NCI-H2196 (cell line): Measurements from ENCODE around the gene TP53I11.

Experiments used
- DNase-seq: peaks from one replicate; lab custom pipeline; 2025; ENCODE audit not compliant: unreplicated experiment; lab: John Stamatoyannopoulos, UW

TP53I11 gene

GRCh38 chr11:44941259-44942021 is 9.2 kb downstream of the TP53I11 start:
- DNase-seq: no peak

- no peak for DNase-seq
These were observed 9.8 kb downstream of the TP53I11 start for GRCh38 chr11:44940835-44941234.

DNA sequence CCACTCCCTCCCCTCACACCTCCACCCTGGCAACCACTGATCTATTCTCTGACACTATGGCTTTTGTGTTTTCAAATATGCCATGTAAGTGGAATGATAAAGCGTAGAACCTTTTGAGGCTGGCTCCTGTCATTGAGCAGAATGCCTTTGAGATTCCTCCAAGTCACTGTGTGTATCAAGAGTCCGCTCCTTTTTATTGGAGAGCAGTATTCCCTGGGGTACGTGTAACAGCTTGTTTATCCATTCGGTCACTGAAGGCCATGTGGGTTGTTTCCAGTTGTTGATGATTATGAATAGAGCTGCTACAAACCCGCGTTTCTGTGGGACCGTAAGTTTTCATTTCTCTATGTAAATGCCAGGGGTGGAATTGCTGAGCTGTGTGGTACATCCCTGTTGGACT is 10.3 kb downstream of the TP53I11 start:
- no peak for DNase-seq

- no peak for DNase-seq
These were observed 10.8 kb downstream of the TP53I11 start for GRCh38 chr11:44939673-44940395.

- DNase-seq: no peak
These were observed 12.5 kb downstream of the TP53I11 start for GRCh38 chr11:44938066-44938691.

DNA sequence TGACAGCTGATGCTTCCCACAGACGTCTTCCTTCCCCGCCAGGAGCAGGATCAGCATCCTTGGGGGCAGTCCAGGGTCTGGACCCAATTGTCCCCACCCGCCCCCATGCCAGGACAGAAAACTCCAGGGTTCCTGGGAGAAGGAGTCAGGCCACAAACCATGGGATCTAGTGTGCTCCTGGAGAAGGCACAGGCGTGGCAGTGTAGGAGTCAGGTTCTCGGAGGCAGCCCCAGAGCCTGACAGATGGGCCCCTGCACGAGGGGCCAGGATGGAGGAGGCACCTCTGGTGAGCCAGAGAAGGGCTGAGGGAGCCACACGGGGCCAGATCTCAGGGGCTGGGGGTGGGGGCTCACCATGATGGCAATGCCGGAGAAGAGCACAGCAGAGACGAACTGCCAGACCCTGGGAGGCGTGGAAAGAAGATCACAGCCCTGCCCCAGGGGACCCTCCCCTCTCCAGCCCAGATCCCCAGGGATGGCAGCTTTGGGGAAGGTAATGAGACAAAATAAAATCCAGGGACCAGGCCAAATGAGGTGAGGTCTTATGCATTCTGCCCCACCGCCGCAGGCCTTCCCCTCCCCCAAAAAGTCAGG is 13.6 kb downstream of the TP53I11 start:
- DNase-seq: no peak

- peak; percentile 82 for DNase-seq
These were observed 14.2 kb downstream of the TP53I11 start for GRCh38 chr11:44936525-44936924.

- DNase-seq: no peak
These were observed 15.9 kb downstream of the TP53I11 start for GRCh38 chr11:44934735-44935250.

DNA sequence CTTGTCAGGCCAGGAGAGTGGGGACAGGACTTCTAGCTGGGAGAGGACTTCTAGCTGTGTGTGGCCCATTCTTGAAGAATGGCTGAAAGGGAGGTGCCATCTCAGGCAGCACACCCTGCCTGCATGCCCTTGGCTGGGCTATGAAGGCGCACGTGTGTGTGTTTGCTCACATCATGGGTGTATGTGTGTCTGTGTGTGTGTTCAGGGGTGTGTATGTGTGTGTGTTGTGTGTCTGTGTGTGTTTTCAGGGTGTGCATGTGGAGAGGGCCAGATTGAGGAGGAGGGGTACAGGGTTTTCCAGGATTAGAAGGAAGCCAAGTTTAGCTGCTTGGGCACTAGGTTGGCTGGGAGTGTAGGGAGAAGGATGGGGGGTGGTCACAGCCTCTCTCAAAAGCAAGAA is 16.6 kb downstream of the TP53I11 start:
- DNase-seq: no peak

DNA sequence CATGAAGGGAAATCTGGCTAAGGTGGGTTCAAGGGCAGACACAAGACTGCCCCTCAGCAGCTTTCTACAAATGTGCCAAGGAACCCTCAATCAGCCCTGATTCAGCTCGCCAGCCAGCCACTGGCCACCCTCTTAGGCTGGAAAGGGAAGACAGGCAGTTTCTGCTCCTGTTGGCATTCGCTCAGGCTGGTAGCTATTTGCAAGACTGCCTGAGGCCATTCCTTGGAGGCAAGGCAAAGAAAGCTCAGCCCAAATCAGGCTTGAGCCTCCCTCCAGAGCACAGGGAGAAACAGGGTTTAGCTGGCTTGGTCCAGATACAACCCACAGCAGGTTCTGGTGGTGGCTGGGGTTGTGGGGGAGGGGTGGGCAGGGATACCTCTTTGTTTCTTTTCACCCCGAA is 19.2 kb downstream of the TP53I11 start:
- DNase-seq: no peak

DNA sequence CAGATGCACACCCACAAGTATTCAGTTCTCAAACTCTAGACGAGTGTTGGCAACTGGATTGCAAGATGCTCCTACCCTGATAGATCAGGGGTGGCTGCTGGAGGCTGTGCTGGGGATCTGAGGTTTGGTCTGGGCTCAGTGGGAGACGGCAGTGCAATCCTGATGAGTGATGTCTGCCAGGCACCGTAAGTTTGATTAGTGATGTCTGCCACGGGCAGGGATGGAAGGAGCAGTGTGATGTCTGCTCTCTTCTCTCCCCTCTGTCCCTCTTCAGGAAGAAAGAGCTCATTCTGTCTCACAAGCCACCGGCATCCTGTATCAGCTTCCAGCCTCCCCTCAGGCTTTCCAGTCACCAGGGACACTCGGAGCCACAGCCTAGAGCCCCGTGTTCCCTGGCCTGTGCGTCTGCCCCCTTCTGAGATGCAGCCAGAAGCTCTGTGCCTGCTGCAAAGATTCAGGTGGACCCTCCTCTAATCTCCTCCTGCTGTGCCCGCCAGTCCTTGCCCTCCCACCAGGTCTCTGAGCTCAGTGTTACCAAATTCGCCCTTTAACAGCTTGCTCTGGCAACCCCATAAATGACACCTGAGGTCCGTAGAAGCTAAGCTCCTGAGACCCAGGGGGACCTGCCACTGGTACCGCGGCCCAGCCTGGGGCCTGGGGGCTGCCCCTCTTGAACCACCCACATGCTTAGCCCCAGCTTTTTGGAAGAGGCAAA is 19.9 kb downstream of the TP53I11 start:
- DNase-seq: no peak

GRCh38 chr11:44928816-44929215 is 21.9 kb downstream of the TP53I11 start:
- no peak for DNase-seq

DNA sequence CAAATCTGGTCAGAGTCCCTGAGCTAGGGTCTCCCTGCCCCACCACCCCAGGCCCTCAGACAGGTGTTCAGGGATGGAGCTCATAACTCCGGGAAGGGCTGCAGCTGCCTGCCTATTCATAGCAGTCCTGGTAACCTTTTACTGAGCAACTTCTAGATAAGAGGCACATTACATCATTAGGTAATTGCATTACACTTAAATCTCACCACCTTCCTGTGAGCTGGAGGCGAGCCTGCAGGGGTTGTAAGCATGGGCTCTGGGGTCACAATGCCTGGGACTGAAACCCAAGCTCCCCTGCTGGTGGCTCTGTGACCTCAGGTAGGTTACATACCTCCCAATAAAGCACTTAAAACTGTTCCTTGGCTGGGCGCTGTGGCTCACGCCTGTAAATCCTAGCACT is 22.5 kb downstream of the TP53I11 start:
- no peak for DNase-seq

DNA sequence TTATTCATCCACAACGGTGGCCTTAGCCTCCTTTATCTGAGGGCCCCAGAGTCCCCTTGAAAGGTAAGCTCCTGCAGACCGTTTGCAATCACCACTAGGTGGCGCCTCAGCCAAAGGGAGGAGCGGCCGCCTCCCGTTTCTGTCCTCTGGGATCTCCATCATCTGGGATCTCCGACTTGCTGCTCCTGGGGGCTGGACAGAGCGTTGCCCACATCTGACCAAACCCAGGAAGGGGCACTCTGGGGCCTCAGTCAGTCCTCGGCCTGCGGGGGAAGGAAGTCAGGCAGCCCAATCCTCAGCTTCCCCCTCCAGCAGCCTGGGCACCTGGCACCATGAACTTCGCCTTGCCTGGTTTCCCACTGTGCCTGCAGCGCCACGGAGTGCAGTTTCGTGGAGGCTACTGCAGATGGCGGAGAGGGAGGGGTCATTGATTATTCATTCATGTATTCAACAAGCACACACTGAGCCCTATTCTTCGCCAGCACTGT is 23.5 kb downstream of the TP53I11 start:
- DNase-seq: peak; percentile 88

DNA sequence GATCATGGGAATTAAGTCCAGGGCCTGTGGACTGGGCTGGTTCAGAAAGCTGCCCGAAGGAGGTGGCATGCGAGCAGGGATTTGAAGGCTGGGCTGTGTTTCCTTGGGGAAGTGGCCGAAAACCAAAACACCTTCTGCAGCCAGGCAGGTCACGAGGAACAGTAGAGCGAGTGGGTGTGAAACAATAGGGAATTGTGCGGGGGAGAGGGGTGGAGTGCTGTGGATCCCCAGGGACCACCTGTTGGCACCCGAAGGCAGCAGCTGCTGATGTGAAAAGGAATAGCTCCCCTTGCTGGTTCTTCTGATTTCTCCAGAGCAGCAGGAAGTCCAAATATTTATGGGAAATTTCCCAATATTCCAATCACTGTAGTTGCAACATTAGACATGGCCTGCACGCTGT is 24.6 kb downstream of the TP53I11 start:
- DNase-seq: no peak

DNA sequence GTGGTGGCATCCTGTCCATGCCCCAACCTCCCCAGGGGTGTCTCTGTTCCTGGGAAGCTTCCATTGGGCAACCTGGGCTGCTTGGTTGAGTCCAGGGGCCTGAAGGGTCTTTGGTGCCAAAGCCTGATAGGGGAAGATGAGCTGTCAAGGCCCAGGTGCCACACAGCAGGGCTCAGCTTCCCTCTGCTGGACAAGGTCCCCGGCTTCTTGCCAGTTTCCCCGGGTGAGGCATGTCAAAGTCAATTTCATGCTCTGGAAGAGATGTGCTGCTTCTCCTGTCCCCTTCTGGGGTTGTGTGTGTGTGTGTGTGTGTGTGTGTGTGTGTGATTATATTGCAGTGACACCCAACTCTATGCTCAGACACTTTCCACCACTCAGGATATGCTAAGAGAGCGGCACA is 26.9 kb downstream of the TP53I11 start:
- no peak for DNase-seq

DNA sequence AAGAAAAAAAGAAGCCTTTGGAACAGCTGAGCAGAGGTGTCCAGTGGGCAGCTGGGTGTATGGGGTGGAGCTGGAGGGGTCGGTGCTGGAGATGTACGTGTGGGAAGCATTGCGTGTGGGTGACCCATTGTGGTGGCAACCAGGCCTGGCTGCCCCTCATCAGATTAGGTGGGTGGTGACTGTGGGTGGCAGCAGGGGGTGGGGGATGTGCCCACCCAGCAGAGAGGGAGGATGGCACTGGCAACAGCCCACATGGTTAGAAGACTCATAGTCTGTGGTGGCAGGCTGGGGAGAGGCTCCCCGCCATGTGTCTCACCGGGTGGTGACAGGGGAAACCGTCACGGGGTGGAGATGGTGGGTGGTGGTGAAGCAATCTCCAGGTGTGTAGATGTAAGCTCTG is 27.6 kb downstream of the TP53I11 start:
- DNase-seq: no peak

DNA sequence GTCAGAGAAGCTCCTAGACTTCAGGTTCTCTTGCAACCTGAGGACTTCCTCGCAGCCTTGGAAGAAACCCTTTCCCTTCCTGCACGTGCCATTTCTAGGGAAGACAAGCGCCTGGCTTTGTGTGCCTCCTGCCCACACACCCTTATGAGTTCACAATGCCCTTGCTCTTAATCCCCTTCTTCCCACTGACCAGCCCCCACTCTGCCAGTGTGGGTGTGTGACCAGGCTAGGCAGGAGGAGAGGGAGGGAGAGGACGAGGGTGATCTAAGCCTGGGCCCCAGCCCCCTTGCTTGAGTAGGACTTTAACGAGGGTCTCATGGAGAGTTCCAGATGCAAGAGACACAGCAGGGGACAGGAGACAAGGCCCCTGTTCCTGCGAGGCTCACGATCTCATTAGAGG is 30.2 kb downstream of the TP53I11 start:
- DNase-seq: no peak

GRCh38 chr11:44917741-44918140 is 32.9 kb downstream of the TP53I11 start:
- DNase-seq: no peak

DNA sequence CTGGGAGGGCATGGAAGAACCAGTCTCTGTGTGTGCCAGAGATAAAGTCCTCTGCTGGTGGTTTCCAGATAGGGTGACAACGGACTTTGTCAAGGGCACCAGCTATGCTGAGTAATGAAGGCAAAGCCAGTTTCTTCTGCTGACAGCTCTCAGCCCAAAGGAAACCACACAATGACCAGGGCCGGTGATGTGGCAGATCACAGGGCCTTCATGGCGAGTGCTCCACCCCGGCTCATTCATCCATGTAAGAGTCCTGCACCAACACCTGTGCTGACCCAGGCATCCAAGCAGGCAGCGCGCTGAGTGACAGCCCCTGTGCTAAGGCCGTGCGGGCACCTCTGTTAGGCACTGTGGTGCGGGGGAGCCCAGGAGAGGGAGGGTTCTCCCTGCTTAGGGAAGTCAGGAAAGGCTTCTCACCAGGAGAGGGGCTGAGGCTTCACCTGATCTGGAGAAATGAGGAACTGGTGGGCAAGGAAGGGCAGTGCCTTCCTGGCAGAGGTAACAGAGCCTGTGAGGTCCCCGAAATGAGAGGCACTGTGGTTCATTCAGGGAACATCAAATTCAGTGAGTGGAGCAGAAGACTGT is 33.8 kb downstream of the TP53I11 start:
- no peak for DNase-seq
